ENCODE data around the gene ABCB4.

- TF ChIP-seq CTCF (IDR thresholded peaks at IDR 0.05) (no peak), POLR2A (IDR thresholded peaks at IDR 0.05) (no peak)
These were observed 60.7 kb downstream of the ABCB4 start for GRCh38 chr7:87414794-87415188.
